Endodermal cell (in vitro differentiated cells): ENCODE data around the gene GNG5. TPM values are rescaled to one million over a fixed set of nuclear protein-coding genes. Genes with fewer than 3 reads are reported as not detected.

Experiments used
- DNase-seq: peaks from one replicate; pipeline ENCODE4 v3.0.0-alpha.2; 2017
- H3K27ac ChIP-seq: 2 replicates; pipeline ENCODE4 v1.5.1; 2013; ENCODE audit warnings: mild to moderate bottlenecking, low read depth, low read length, moderate library complexity
- H3K27me3 ChIP-seq: 2 replicates; pipeline ENCODE4 v1.6.1; 2013; ENCODE audit warnings: mild to moderate bottlenecking, low read length, moderate library complexity; ENCODE audit not compliant: insufficient read depth, control insufficient read depth, poor library complexity, severe bottlenecking
- H3K36me3 ChIP-seq: 2 replicates; pipeline ENCODE4 v1.7.0; 2013; ENCODE audit warnings: mild to moderate bottlenecking, low read length, moderate library complexity; ENCODE audit not compliant: control insufficient read depth, insufficient read depth
- H3K4me1 ChIP-seq: one replicate; pipeline ENCODE4 v1.7.0; 2013; ENCODE audit warnings: low read length; ENCODE audit not compliant: control insufficient read depth, insufficient read depth
- H3K4me3 ChIP-seq: 2 replicates; pipeline ENCODE4 v1.5.1; 2013; ENCODE audit warnings: mild to moderate bottlenecking, low read length, moderate library complexity
- H3K9ac ChIP-seq: 2 replicates; pipeline ENCODE4 v1.6.1; 2013; ENCODE audit warnings: mild to moderate bottlenecking, low read length, moderate library complexity; ENCODE audit not compliant: poor library complexity, severe bottlenecking; ENCODE audit errors: extremely low read depth
- H3K9me3 ChIP-seq: 2 replicates; pipeline ENCODE4 v1.6.1; 2013; ENCODE audit warnings: mild to moderate bottlenecking, low read length, moderate library complexity; ENCODE audit not compliant: control insufficient read depth
- H3K27ac Mint-ChIP-seq: 2 replicates; pipeline ENCODE4 v1.8.0; 2020; ENCODE audit warnings: mixed read lengths
- H3K27me3 Mint-ChIP-seq: 2 replicates; pipeline ENCODE4 v1.8.0; 2021; ENCODE audit warnings: mild to moderate bottlenecking, mixed read lengths; ENCODE audit not compliant: insufficient read depth
- H3K36me3 Mint-ChIP-seq: 2 replicates; pipeline ENCODE4 v1.8.0; 2020; ENCODE audit warnings: low read depth, mixed read lengths
- H3K4me1 Mint-ChIP-seq: 2 replicates; pipeline ENCODE4 v1.8.0; 2020; ENCODE audit warnings: mixed read lengths
- H3K4me3 Mint-ChIP-seq: 2 replicates; pipeline ENCODE4 v1.8.0; 2020; ENCODE audit warnings: mild to moderate bottlenecking, moderate library complexity, mixed read lengths
- H3K9me3 Mint-ChIP-seq: 2 replicates; pipeline ENCODE4 v1.8.0; 2020; ENCODE audit warnings: mild to moderate bottlenecking, mixed read lengths
- WGBS, 2 experiments: methylation state at CpG; one replicate each; pipeline versions ENCODE4 v1.1.5 to v1.1.7; 2013; ENCODE audit warnings: missing lambda C conversion rate in 2 of 2, mixed read lengths in 1 of 2; ENCODE audit not compliant: insufficient coverage in 1 of 2, insufficient read length in 1 of 2; 5-methylcytosine and 5-hydroxymethylcytosine counted together
- long read RNA-seq, 4 experiments: library from polyadenylated mRNA in 2 of 4; library from RNA in 1 of 4; library from capped mRNA in 1 of 4; stranded (forward) in 3 of 4; unstranded in 1 of 4; transcript quantifications; one replicate each; pipeline ENCODE4 v2.0.0, GENCODE V29; 2020 to 2021; ENCODE audit warnings: inconsistent platforms in 1 of 4
- polyA plus RNA-seq, 2 experiments: library from polyadenylated mRNA; stranded (reverse); fragments of 50-300 nt; gene quantifications; one replicate each; pipeline ENCODE4 v1.2.3, GENCODE V29; 2013
- total RNA-seq, 2 donors: library from RNA; stranded (reverse); fragmentation: NEBNext Ultra II Directional in 1 of 2; extraction: Animal tissue kit (Norgen Biotek cat#: 25700) in 1 of 2; gene quantifications; 2 replicates in 1 of 2; 3 replicates in 1 of 2; pipeline ENCODE4 v1.2.1, GENCODE V29; 2021
- TF ChIP-seq, protein P1 (sequence below): fragments of 200-600 bp; sonication (generic); conservative IDR thresholded peaks from 2 replicates; pipeline ENCODE4 v1.5.0; 2021; ENCODE audit warnings: antibody characterized with exemption, mild to moderate bottlenecking

The GNG5 gene
- total RNA-seq: 100 to 1,000 TPM; 124 to 144 TPM
- polyA plus RNA-seq (2013, experiment 1 of 2): 333 TPM
- polyA plus RNA-seq (2013, experiment 2 of 2): 337 TPM
- long read RNA-seq, experiment 1, transcript GNG5-201 (3 exons, 920 nt): major isoform, 91 of 93 reads
- long read RNA-seq, experiment 1, partial matches to known transcripts: 0 of 93 reads
- long read RNA-seq, experiment 1, other reads (novel, unspliced or antisense): 1 of 93 reads
- long read RNA-seq, experiment 2, transcript GNG5-201 (3 exons, 920 nt): major isoform, 115 of 116 reads
- long read RNA-seq, experiment 2, partial matches to known transcripts: 1 of 116 reads
- long read RNA-seq, experiment 2, other reads (novel, unspliced or antisense): 0 of 116 reads
- long read RNA-seq, experiment 3, transcript GNG5-201 (3 exons, 920 nt): major isoform, 64 of 66 reads
- long read RNA-seq, experiment 3, partial matches to known transcripts: 2 of 66 reads
- long read RNA-seq, experiment 3, other reads (novel, unspliced or antisense): 0 of 66 reads
- long read RNA-seq, experiment 4, partial matches to known transcripts: 0 of 1 reads
- long read RNA-seq, experiment 4, other reads (novel, unspliced or antisense): 0 of 1 reads

DNA sequence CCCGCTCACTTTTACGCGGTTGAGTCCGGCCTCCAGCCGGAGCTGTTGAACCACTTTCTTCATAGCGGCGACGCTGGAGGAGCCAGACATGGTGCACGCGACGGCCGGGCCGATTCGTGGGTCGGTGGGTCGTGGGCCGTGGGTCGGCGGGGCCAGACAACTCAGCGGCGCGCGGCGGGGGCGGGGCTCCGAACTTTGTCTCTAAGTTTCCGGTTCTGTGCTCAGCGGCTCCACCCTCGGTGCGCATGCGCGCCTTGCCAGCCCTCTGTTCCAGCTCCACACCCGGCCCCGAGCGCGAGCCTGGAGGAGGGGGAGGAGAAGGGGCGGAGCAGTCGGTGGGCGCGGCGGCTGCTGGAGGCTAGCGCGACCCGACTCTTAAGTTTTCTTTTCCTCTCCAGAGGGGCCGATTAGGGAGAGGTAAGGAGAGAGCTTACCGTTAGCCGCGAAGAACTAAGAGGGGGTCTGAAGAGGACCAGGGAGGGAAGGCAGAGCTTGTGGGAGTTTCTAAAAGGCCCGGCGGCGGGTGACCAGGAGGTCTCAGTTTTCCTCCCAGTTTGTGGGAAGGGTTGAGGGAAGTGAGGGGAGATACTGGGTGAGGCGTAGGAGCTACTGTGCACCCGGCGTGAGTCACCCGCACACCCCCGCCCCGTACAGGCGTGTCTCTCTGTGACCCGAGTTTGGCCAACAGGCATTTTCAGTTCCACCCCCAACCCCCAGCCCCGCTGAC is at the start of gene GNG5, which contains the start of gene SPATA1:
Gene GNG5, minus strand, starts transcription at position 580 of the 727 bp plus-strand sequence. Its CDS starts 490 bp downstream, at position 90.
Gene SPATA1, plus strand, starts transcription at position 385 of the 727 bp plus-strand sequence. CDS start 9,974 bp downstream, outside the sequence.
- Mint-ChIP-seq H3K4me1 (peaks cover 18% of the 10 kb centered on the region), H3K9me3 (peaks cover 12% of the 10 kb centered on the region), H3K27ac (peak within 1 kb of the TSS; percentile 97), H3K4me3 (peak within 1 kb of the TSS; percentile 86), H3K27me3 (peaks cover 2% of the 10 kb centered on the region), H3K36me3 (peaks cover 19% of the 10 kb centered on the region)
- H3K27ac ChIP-seq: peak within 1 kb of the TSS; percentile 92
- H3K4me1 ChIP-seq: no peaks in the 10 kb centered on the region
- 0 to 5% methylated on average over 4 to 60 of the region's 60 CpGs for WGBS, 2 experiments
- H3K9me3 ChIP-seq: peaks cover 16% of the 10 kb centered on the region
- peak within 1 kb of the TSS; percentile 80 for H3K9ac ChIP-seq
- peak within 1 kb of the TSS; percentile 100 for H3K4me3 ChIP-seq
- peak; percentile 99 for DNase-seq
- H3K36me3 ChIP-seq: peaks cover 15% of the 10 kb centered on the region
- TF ChIP-seq, protein P1, sequence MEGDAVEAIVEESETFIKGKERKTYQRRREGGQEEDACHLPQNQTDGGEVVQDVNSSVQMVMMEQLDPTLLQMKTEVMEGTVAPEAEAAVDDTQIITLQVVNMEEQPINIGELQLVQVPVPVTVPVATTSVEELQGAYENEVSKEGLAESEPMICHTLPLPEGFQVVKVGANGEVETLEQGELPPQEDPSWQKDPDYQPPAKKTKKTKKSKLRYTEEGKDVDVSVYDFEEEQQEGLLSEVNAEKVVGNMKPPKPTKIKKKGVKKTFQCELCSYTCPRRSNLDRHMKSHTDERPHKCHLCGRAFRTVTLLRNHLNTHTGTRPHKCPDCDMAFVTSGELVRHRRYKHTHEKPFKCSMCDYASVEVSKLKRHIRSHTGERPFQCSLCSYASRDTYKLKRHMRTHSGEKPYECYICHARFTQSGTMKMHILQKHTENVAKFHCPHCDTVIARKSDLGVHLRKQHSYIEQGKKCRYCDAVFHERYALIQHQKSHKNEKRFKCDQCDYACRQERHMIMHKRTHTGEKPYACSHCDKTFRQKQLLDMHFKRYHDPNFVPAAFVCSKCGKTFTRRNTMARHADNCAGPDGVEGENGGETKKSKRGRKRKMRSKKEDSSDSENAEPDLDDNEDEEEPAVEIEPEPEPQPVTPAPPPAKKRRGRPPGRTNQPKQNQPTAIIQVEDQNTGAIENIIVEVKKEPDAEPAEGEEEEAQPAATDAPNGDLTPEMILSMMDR: no peak
- H3K27me3 ChIP-seq: no peaks in the 10 kb centered on the region

DNA sequence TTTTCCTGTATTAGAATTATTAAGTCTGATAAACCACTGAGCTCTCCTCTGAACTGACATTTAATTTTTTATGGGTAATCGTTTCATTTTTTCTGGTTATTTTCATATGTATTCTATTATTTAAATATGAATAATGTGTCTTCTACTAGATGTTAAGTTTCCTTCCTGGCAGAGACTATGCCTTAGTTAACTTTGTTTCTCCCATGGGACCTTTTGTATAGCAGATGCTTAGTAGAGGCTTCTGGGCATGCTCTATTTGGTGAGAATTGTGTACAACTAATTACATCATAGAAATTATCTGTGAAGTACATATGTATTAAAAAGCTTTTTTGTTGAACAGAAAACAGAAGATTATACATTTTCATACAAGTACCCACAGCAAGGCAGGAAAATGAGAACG is 44.4 kb upstream of the GNG5 start:
- no peak for DNase-seq
- Mint-ChIP-seq H3K4me3 (no peak overlapping the region), H3K36me3 (peaks cover 7% of the 10 kb centered on the region), H3K9me3 (no peaks in the 10 kb centered on the region), H3K27ac (no peak overlapping the region), H3K27me3 (no peaks in the 10 kb centered on the region), H3K4me1 (no peaks in the 10 kb centered on the region)
- Histone ChIP-seq H3K27ac (no peak overlapping the region), H3K4me3 (no peak overlapping the region), H3K9me3 (no peaks in the 10 kb centered on the region), H3K9ac (no peak overlapping the region), H3K4me1 (no peaks in the 10 kb centered on the region), H3K27me3 (no peaks in the 10 kb centered on the region), H3K36me3 (peaks cover 5% of the 10 kb centered on the region)
- WGBS, 2 experiments: 100% methylated on average over 1 of the region's 2 CpGs; no CpG with 5 or more reads in 1 of the 2 experiments
- TF ChIP-seq, protein P1: no peak

DNA sequence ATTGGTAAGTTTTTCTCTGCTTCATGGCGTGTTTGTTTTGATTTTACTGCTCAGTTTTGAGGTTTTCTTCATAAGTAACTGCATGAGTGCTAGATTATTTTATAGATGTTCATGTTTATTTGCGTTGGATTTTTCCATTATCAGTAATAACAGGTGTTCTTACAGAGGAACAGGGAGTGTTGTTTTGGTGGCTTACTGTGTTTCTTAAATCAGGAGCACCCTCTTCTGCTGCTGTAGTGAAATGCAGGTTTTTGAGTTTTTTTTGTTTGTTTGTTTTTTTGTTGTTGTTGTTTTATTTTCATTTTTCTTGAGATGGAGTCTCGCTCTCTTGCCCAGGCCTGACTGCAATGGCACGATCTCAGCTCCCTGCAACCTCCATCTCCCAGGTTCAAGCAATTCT is 35.3 kb upstream of the GNG5 start:
- no peak for DNase-seq
- Mint-ChIP-seq H3K27me3 (no peaks in the 10 kb centered on the region), H3K27ac (no peak overlapping the region), H3K9me3 (no peaks in the 10 kb centered on the region), H3K4me1 (no peaks in the 10 kb centered on the region), H3K36me3 (peaks cover 7% of the 10 kb centered on the region), H3K4me3 (no peak overlapping the region)
- Histone ChIP-seq H3K27me3 (no peaks in the 10 kb centered on the region), H3K9ac (no peak overlapping the region), H3K4me3 (no peak overlapping the region), H3K9me3 (no peaks in the 10 kb centered on the region), H3K4me1 (no peaks in the 10 kb centered on the region), H3K27ac (no peak overlapping the region), H3K36me3 (no peaks in the 10 kb centered on the region)
- 79 to 93% methylated on average over 3 to 4 of the region's 4 CpGs for WGBS, 2 experiments
- TF ChIP-seq, protein P1: peak; percentile 61
